HG03521 (cell line): ENCODE results near the gene TNFAIP1.

Source experiments
- ATAC-seq: cut with Tn5 transposase; IDR thresholded peaks from one replicate; pipeline ENCODE4 v1.9.1; 2021; ENCODE audit warnings: mild to moderate bottlenecking, moderate library complexity; ENCODE audit not compliant: unreplicated experiment

Gene TNFAIP1

DNA sequence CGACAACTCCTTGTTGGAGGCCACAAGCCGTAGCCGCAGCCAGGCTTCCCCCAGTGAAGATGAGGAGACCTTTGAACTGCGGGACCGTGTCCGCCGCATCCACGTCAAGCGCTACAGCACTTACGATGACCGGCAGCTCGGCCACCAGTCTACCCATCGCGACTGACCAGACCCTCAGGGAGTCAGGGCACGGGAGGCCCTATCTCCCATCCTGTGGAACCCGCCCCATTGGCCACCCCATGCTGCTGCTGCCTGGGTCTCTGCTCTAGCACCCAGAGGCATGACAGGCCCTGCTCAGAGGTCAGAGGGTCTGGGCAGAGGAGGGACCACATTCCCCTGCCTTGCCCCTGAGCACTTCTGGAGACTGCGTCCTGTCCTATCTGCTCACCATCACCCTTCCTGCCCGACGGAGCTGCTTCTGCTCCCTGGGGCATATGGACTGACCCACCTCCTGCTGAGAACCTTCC lies 8.9 kb downstream of the TNFAIP1 start:
- ATAC-seq = no peak

DNA sequence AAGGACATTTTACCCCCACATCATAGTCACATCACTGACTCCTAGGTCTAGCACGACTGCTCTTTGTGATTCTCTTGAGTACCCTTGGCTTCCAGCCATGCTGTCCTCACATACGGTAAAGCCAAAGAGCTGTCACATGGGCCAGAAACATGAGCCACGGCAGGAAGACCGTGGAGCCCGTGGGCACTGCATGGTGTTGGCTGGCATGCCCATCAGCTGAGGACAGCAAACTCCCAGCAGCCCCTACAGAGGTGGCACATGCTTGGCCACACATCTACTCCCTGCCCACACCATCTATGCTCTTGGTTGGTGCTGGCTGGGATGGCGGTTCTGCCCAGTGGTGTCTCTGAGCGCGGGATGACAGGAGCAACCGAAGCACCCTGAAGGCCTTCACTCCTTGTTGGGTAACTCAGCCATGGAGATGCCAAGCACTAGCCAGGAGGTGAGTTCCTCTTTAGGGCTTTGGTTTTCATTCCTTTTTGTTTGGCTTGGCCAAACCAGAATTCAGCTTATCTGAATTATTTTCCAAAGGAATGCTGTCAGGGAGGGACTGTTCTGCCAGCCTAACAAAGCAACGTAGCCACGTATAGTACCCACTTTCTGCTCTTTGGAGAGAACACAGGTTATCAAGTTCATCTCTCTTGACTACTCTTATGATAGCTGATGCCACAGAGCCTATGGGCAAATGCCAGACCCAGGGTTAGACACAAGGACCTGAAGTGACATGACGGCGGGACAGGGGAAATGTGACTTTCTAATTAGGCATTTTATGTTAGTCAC lies 10.0 kb downstream of the TNFAIP1 start:
- ATAC-seq = no peak

DNA sequence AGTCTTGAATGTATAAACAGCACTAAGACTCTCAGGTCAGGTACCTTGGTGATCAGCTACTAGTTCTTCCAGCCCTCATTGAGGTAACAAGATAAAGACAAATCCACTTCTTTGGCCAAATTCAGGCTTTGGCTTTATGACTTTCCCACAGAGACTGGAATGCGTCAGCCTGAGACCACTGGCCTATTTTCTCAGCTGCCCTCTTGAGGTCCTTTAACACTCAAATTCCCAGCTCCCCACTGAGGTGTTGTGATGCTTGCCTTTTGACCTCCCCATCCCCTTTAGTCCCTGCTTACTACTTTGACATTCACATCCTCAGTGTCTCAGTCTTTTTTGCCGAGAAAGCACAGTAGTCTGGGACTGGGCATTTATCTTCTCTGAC lies 10.6 kb downstream of the TNFAIP1 start:
- no peak for ATAC-seq

DNA sequence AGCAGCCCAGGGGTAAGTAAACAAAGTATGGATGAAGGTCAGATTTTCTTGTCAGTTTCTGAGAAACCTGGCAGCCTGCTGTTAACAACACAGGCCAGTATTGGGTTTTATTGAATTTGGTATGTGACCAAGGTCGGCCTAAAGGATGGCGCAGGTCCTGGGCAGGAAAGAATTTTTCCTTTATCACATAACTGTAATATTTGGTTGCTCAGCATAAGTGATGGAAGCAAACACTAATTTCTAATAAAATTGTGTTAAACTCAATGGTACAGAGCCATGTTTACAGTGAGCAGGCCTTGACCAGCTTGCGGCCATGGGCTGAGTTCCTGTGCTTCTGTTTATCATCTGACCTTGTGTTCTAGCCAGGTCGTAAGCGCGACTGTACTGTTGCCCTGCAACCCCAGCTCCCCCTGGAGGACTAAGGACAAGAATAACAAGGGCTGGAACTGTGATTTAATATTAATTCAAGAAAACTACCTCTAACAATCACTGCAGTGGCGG lies 11.2 kb downstream of the TNFAIP1 start:
- no peak for ATAC-seq

DNA sequence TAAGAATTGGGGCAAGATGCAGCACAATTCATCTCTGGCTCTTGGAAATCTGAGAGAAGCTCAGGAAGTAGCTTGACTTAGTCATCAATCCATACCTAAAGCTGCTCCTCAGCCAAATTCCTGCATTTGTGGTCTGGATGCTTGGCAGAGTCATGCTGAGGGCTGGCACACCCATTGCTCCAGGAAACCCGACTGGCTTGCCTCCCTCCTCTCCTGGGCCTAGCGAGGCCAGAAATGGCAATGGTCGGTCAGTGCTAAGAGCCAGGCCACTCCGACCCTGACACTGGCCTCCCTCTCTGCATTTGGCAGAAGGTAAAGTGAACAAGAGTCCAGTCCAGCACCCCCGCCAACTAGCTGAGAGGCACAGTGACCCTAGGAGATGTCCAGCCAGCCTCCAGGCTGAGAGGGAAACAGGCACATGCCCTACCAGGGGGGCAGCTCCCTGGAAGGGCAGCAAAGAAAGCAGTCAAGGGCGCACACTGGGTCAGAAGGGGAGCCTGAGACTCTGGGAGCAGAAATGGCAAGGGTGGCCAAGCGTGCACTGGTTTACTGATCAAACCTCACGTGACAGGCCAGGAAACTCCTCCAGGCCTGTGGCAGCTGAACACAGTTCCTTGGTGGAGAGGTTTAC lies 11.8 kb downstream of the TNFAIP1 start:
- ATAC-seq = no peak

DNA sequence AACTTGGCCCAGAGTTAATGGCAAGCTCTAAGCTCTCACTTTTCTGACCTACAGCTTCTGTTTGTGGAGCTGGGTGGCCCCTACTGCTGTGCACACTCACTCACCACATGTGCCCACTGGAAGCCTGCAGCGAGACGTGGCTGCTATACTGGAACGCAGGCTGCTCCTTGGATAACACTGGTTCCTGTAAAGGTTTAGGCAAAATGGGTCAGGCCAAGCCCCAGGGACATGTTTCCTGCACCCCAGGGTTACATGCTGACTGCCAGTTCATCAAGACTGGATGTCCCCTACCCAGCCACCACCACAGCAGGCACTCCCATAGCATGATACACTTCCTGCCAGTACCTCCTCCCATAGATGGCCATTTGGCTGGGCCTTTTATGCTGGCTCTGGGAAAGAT lies 13.4 kb downstream of the TNFAIP1 start:
- ATAC-seq = no peak

DNA sequence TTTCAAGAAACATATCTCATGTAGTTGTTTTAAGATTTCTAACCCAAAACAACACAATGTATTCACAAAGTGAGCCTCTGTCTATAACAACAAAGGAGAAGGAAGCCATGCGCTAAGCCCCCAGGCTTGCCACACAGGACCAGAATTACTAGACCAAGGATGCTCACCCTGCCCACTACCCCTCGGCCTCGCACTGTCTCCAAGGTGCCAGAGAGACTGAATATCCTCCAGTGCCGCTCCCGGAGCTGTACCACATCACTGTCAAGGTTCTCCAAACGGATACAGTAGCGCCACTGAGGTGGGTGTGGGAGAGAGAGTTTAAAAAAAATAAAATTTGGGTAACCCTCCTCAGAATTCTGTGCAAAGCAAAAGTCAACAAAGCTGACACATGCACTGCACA lies 14.7 kb downstream of the TNFAIP1 start:
- ATAC-seq = no peak

DNA sequence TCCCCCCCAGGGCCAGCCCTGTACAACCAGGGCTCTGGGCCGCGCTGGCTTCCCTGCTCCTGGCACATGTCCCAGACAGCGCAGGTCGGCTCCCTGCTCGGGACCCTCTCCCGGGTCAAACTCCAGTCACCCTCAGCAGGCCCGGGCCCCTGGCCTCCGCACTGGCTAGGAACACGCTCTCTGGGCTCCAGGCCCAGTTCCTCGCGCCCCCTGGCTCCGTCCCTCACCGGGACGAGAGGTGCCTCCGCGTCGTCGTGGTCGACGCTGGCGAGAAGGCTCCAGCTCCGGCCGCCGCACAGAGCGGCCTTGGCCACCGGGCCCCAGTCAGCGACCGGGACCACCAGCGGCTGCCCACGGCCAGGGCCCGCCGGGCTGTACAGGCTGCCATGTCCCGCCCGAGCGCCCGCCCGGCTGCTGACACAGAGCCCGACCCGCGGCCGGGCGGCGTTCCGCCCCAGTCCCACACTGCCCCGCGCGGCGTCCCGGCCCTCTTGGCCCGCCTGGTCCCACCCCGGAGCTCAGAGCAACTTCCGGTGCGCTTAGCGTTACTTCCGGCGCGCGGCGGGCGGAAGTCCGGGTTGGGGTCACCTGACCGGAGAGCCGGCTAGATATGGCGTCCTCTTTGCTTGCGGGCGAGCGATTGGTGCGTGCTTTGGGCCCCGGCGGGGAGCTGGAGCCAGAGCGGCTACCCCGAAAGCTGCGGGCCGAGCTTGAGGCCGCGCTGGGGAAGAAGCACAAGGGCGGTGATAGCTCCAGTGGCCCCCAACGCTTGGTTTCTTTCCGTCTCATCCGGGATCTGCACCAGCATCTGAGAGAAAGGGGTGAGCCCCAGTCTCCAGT lies 21.7 kb downstream of the TNFAIP1 start, which contains the start of gene POLDIP2:
Gene POLDIP2, minus strand, starts transcription at position 467 of the 840 bp plus-strand sequence. Its CDS starts 79 bp downstream, at position 388.
- ATAC-seq = peak; percentile 97

DNA sequence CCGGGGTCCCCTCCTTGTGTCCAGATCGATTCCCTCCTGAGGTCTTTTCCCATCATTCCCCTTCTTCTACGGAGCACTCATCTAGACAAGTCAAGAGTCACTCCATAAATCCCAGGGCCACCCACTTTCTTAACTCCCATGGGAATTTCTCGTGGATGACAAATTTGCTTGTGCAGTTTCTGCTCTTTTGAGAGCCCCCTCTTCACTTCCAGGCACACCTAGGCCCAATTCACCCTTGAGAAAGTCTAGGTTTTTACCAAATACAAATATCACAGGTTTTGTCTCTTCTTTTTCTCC lies 22.3 kb downstream of the TNFAIP1 start:
- ATAC-seq = no peak

DNA sequence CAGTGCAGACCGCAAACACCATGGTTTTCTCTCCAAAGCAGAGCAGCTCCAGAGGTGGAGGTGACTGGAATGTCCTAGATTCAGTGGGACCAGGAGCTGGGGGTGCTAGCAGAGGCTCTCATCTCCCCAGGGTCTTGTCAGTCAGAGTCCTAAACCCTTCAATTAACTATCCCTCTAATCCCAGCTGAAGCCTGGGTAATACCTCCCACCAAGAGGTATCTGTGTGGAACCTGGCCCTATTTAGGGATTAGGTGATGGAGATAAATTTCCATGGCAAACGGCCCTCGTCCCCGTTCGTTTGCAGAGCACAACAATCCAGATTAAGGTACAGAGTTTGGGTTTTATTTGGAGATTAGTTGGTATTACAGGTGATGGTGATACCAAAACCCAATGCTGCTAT lies 27.6 kb downstream of the TNFAIP1 start:
- no peak for ATAC-seq

DNA sequence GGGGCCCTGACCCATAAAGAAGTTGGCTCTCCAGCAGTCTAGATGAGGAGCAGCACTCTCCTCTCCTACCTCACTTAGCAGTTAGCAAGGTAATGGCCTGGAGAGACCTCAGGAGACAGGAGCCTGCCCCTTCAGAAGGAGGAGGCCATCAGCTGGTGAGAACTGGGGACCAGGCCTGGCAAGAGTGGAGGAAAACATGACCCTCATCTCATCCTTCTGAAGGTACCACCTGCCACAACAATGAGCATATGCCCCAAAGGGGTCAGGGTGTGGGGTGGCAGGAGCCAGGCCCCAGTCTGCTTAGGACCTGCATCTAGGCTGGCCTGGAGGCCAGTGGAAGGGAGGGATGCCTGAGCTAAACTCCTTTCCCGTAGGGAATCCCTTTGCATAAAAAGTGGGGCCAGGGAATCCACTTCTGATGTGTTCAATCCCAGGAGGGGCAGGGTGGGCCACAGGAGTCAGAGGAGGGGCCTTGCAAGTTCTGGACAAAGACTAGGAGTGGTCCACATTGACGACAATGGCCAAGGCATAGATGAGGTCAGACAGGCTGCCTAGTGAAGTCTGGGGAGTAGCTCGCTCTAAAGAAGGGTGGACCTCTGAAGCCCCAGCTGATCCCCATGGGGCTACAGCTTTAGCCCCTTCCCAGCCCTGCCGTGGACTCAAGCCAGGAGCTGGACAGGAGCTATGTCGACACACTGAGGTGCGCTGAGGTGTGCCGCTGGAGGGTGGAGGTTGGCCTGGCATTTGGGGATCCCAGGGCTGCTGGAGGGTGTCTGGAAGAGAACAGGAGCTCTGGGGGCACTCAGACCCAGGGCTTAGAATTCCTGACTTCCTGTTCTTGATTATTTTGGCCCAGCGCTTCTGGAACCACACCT lies 28.5 kb downstream of the TNFAIP1 start:
- no peak for ATAC-seq

DNA sequence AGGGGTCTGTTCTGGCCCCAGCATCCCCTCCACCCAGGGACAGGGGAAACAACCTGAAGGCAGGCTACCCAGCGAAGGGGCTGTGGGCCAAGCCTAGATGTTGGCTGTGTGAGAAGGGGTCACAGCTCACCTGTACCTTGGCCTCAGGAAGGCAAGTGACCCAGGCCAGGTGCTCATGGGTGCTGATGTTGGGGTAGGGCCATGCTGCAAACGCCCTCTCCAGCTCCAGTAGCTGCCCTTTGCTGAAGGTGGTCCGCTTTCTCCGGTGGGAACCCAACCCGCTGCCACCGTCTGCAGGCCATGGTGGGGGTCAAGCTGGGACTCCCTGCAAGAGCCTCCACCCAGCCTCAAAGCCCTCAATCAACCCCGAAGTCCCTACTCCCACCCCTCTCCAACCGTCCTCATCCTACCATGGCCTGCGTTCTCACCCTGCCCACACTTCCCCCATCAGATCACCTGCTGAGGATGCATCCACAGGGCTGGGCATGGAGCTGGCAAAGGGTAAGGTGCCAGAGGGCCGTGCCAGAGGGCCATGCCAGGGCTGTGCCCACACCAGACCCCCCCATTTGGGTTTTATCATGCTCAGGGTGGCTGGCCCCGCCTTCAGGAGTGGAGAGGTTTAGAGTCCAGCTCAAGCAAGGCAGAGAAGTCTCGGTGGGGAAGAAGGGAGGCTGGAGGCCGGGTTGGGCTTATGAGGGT lies 29.3 kb downstream of the TNFAIP1 start, which contains the start of gene SEBOX:
Gene SEBOX, minus strand, starts transcription at position 535 of the 699 bp plus-strand sequence. Its CDS starts 48 bp downstream, at position 487.
- no peak for ATAC-seq

DNA sequence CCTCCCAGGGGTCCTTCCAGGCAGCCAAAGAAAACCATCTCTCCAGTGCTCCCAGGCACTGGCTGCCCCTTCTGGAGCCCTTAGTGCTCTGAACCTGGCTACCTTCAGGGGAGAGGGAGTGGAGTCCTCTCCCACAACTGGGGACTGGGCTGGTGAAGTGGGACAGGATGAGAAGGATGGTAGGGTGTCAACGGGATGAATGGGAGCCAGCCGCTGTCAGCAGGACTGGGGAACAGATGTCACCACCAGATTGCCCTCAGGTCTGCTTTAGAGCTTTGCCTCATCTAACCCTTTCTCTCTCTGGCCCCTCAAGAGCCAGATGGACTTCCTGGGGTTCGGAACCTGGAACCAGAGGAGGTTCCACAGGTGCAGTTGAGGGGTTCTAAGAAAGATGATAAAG lies 29.9 kb downstream of the TNFAIP1 start:
- no peak for ATAC-seq

DNA sequence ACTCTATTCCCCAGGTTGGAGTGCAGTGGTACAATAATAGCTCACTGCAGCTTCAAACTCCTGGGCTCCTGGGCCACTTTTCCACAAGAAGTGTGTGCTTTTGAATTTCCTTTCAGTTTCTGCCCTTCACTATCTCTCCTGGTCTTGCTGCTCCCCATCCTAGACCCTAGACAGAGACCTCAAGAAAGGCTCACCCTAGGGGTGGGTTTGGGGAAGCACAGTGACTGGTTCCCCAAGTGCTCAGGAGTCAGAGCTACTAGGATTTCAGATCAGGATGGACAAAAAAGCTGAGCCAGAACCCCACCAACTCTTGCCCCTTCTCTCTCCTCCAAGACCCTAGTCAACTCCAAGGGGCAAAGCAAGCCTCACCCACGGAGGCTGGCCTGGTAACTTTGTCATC lies 31.0 kb downstream of the TNFAIP1 start:
- no peak for ATAC-seq

DNA sequence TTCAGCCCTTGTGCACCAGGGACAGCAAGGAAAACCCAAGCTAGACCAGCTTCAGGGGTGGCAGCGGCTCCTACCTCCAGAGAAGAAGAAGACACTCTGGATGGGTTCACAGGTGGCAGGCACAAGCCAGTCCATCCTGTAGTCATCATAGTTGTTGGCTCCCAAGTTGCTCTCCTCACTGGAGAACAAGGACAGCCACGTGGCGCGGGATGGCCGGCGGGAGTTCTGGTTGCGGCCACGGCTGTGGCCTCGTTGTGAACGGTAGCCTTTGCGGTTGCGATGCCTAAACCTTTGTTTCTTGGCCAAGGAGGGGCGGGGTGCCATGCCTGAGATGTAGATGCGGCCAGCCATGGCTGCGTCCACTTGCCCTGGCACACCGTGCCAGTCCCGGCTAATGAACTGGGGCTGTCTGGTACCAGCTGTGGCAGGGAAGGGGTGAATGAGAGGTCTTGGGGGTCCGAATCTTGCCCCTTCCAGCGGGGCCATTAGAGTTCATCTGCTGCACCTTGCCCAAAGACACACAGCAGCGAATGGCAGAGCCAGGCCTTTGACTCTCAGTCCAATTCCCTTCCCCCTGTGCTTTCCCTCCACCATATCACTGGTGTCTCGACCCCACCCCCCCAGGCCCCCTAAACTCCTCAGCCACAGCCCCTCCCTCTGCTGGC lies 32.2 kb downstream of the TNFAIP1 start:
- ATAC-seq = no peak

DNA sequence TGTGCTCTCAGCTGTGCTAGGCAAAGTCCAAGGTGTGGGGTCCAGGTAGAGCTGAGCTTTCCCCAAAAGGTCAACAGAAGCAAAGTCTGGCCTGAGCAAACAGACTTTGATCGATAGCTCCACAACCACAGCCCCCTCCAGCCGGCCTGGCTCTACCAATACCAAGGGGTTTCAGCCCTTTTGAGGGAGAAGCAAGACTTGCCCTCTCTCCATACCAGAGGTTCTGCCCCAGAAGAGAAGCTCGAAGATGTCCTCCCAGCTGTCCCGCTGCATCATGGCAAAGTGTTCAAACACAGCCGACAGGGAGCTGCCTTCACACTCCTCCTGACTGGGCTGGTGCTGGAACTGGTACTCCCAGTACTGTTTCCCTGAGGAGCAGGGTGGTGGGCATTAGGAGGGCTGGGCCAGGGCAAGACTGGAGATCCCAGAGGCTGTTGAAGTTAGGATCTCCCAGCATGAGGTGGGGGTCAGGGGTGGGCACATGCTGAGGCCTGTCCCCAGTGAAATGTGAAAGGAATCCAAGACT lies 32.8 kb downstream of the TNFAIP1 start:
- no peak for ATAC-seq

DNA sequence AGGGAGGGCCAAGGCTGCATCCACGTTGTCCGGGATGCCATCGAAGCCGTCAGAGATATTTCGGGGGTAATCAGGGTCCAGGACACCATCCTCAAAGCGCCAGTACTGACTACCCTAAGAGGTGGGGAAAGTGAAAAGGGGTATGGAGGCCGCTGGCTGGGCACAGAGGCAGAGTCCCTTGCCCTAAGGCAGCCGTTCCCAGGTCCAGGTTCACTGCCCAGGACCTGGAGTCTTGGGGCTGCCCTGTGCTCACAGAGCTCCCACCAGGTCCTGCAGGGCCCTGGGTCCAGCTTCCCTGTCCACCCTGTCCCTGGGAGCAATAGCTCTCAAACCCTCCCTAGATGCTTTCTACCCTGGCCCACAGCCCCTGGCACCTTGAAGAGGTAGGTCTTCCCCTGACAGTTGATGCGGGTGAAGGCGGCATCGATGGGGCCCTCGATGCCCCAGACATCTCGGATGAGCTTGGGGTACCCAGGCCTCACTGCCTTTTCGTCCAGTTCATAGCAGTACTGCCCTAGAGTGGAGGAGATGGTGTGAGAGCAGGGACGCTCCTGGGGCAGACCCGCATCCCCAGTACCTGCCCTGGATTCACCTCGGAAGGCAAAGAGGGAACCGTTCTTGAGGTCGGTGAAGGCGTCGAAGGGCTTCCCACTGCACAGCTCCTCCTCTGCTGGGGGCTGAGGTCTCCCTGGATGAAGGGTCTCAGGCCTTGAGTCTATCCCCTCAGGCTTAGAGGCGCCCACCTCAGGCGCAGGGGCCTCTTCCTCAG lies 33.5 kb downstream of the TNFAIP1 start:
- no peak for ATAC-seq

DNA sequence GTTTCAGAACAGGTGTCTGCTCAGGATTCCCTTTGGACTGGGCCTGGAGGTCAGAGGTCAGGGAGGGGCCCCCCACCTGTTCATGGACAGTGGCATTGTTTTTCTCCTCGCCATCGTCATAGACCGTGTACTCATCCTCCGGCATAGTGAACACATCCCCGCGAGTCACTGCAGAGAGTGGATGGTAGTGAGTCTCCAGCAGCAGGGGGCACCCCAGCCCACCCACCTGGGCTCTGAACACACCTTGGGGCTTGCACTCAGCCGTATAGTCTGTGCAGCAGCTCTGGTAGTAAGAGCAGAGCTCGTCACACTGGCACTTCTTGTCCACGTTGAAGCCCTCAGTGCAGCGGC lies 34.1 kb downstream of the TNFAIP1 start:
- no peak for ATAC-seq
